ENCODE measurements around the gene SPIRE1. TPM values are rescaled to one million over a fixed set of nuclear protein-coding genes. Genes with fewer than 3 reads are reported as not detected.

Gene SPIRE1
- total RNA-seq = 34.0 and 40.9 TPM in 2 replicates

DNA sequence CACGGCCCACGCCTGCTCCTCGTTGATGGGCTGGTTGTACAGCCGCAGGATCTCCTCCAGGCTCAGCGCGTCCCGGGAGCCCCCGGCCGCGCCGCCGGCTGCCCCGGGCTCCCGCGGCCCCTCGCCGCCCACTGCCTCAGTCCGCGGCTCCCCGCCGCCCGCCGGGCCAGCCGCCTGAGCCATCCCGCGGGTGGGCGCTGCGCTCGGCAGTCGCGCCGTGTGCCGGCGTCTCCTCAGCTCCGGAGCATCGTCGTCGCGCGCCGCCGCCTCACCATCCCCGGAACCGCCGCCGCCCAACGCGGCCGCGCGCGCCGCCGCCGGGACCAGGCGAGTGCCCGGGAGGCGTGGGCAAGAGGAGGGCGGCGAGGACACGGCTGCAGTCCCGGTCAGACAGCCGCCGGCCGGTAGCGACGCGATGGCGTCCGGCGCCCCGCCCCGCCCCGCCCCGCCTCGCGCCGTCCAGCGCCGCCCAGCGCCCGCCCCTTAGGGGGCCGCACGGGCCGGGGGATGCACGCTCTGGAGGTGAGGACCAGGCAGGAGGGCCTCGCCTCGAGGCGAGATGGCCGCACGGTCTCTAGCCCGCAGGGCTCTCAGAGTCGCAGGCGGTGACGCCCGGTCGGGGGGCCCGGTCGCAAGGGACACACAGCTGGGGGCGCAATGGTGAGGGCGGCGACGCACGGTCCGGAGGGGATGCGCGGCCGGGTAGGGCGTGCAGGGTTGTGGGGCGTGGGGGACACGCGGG is at the start of gene SPIRE1:
TSS of gene SPIRE1 (minus strand) at position 424 of the 742 bp plus-strand sequence. CDS start at position 183, 241 bp downstream.

GRCh38 chr18:12702221-12703095 is 44.6 kb upstream of the SPIRE1 start, which contains the start of the genes CEP76 and PSMG2:
CEP76 (minus strand) TSS chr18:12702723; CDS start chr18:12702548, 175 bp downstream.
PSMG2 (plus strand) TSS chr18:12703042; CDS start chr18:12703108, 66 bp downstream.

Other genes with a start within 250 kb of the SPIRE1 start
- 10.9 and 13.3 TPM in 2 replicates for gene CEP76, start 44.6 kb upstream of the SPIRE1 start, total RNA-seq
- gene PSMG2, start 44.9 kb upstream of the SPIRE1 start, total RNA-seq = 51.0 and 72.8 TPM in 2 replicates
- 22.4 and 24.2 TPM in 2 replicates for gene PTPN2, start 226.1 kb upstream of the SPIRE1 start, total RNA-seq